Activated T-cell treated with anti-CD3 and anti-CD28 coated beads for 48 hours (primary cell): Measurements from ENCODE around the gene OTOP3.

Source experiments
- DNase-seq: peaks from one replicate; pipeline ENCODE4 v3.0.0-alpha.2; 2020; ENCODE audit warnings: low read depth

The OTOP3 gene

GRCh38 chr17:74917430-74917829, 18.3 kb upstream of the OTOP3 start:
- no peak for DNase-seq

GRCh38 chr17:74918906-74919305, 16.8 kb upstream of the OTOP3 start:
- DNase-seq: no peak

GRCh38 chr17:74919440-74920305, 16.0 kb upstream of the OTOP3 start:
- no peak for DNase-seq

- no peak for DNase-seq
These were observed 15.4 kb upstream of the OTOP3 start for GRCh38 chr17:74920306-74920620.

- no peak for DNase-seq
These were observed 15.1 kb upstream of the OTOP3 start for GRCh38 chr17:74920642-74921025.

- no peak for DNase-seq
These were observed 14.5 kb upstream of the OTOP3 start for GRCh38 chr17:74921026-74921681.

- DNase-seq: no peak
These were observed 13.9 kb upstream of the OTOP3 start for GRCh38 chr17:74921769-74922168.

- DNase-seq: no peak
These were observed 13.5 kb upstream of the OTOP3 start for GRCh38 chr17:74922172-74922571.

GRCh38 chr17:74922694-74923537, 12.8 kb upstream of the OTOP3 start, which contains the start of gene USH1G:
Gene USH1G, minus strand, starts transcription at chr17:74923255. Its CDS starts 182 bp downstream, at chr17:74923073.
- DNase-seq: no peak

- DNase-seq: peak; percentile 76
These were observed 12.0 kb upstream of the OTOP3 start for GRCh38 chr17:74923538-74924249.

GRCh38 chr17:74924250-74924948, 11.3 kb upstream of the OTOP3 start, which contains the start of gene OTOP2:
Gene OTOP2, plus strand, starts transcription at chr17:74924273. Its CDS starts 360 bp downstream, at chr17:74924633.
- no peak for DNase-seq

GRCh38 chr17:74925242-74925641, 10.5 kb upstream of the OTOP3 start:
- DNase-seq: no peak

- DNase-seq: no peak
These were observed 6.9 kb upstream of the OTOP3 start for GRCh38 chr17:74928786-74929185.

- DNase-seq: no peak
These were observed 5.1 kb upstream of the OTOP3 start for GRCh38 chr17:74930535-74931036.

- DNase-seq: no peak
These were observed 650 bp upstream of the OTOP3 start for GRCh38 chr17:74935048-74935447.

GRCh38 chr17:74936470-74936799, 737 bp downstream of the OTOP3 start:
- DNase-seq: no peak

GRCh38 chr17:74937064-74938051, 1.7 kb downstream of the OTOP3 start:
- no peak for DNase-seq

- DNase-seq: no peak
These were observed 2.7 kb downstream of the OTOP3 start for GRCh38 chr17:74938194-74938950.

GRCh38 chr17:74939534-74939933, 3.8 kb downstream of the OTOP3 start:
- DNase-seq: no peak
